Keratinocyte (primary cell): ENCODE data around the gene KXD1. TPM values are rescaled to one million over a fixed set of nuclear protein-coding genes. Genes with fewer than 3 reads are reported as not detected.

Experiments
- DNase-seq: peaks from one replicate; pipeline ENCODE4 v3.0.0-alpha.2; 2011; ENCODE audit warnings: low read depth, missing footprints, low spot score
- FAIRE-seq: peaks from 2 replicates; lab custom pipeline; 2011; peaks lifted over from hg19 to GRCh38; lab: Jason Lieb, UNC
- H2AFZ ChIP-seq: 2 replicates; pipeline ENCODE4 v1.6.0; 2012; ENCODE audit warnings: low read length, control low read depth, inconsistent platforms; ENCODE audit not compliant: control insufficient read depth
- H3K27ac ChIP-seq: 2 replicates; pipeline ENCODE4 v1.5.1; 2011; ENCODE audit warnings: low read length; ENCODE audit not compliant: control insufficient read depth, insufficient read depth
- H3K27me3 ChIP-seq: 3 replicates; pipeline ENCODE4 v1.6.0; 2011; ENCODE audit warnings: low read length; ENCODE audit not compliant: control insufficient read depth, insufficient read depth; ENCODE audit errors: extremely low read depth
- H3K36me3 ChIP-seq, 2 experiments: 2 replicates in 1 of 2; 3 replicates in 1 of 2; pipeline ENCODE4 v1.5.1; 2011; ENCODE audit warnings: low read length in 2 of 2, mild to moderate bottlenecking in 1 of 2; ENCODE audit not compliant: control insufficient read depth in 2 of 2, insufficient read depth in 2 of 2; ENCODE audit errors: extremely low read depth in 1 of 2
- H3K4me1 ChIP-seq: 3 replicates; pipeline ENCODE4 v1.5.1; 2011; ENCODE audit warnings: low read length; ENCODE audit not compliant: control insufficient read depth, insufficient read depth; ENCODE audit errors: extremely low read depth
- H3K4me2 ChIP-seq: 3 replicates; pipeline ENCODE4 v1.6.0; 2011; ENCODE audit warnings: low read depth, low read length; ENCODE audit not compliant: control insufficient read depth, insufficient read depth; ENCODE audit errors: extremely low read depth
- H3K4me3 ChIP-seq, 3 experiments: fragments of 200-600 bp in 1 of 3; sonication (generic) in 1 of 3; 2 replicates in 2 of 3; 3 replicates in 1 of 3; pipeline ENCODE4 v1.5.1; 2011 to 2016; ENCODE audit warnings: low read length in 3 of 3, mild to moderate bottlenecking in 3 of 3, control low read depth in 2 of 3, inconsistent platforms in 1 of 3, low read depth in 1 of 3, mixed read lengths in 1 of 3, mixed run types in 1 of 3, moderate library complexity in 1 of 3; ENCODE audit not compliant: control insufficient read depth in 2 of 3, insufficient read depth in 2 of 3; ENCODE audit errors: extremely low read depth in 1 of 3
- H3K79me2 ChIP-seq: 2 replicates; pipeline ENCODE4 v1.6.0; 2012; ENCODE audit warnings: low read length; ENCODE audit not compliant: control insufficient read depth, insufficient read depth
- H3K9ac ChIP-seq: 3 replicates; pipeline ENCODE4 v1.6.0; 2011; ENCODE audit warnings: low read length; ENCODE audit not compliant: control insufficient read depth, insufficient read depth; ENCODE audit errors: extremely low read depth
- H3K9me1 ChIP-seq: 3 replicates; pipeline ENCODE4 v1.6.0; 2011; ENCODE audit warnings: low read length; ENCODE audit not compliant: control insufficient read depth, insufficient read depth; ENCODE audit errors: extremely low read depth
- H3K9me3 ChIP-seq: 2 replicates; pipeline ENCODE4 v1.5.1; 2012; ENCODE audit warnings: low read depth, low read length; ENCODE audit not compliant: control insufficient read depth
- H4K20me1 ChIP-seq: 3 replicates; pipeline ENCODE4 v1.6.0; 2011; ENCODE audit warnings: low read length; ENCODE audit not compliant: control insufficient read depth, insufficient read depth; ENCODE audit errors: extremely low read depth
- CTCF ChIP-seq, 3 experiments: IDR thresholded peaks in 1 of 3; conservative IDR thresholded peaks in 1 of 3; optimal IDR thresholded peaks in 1 of 3; 2 replicates in 2 of 3; 3 replicates in 1 of 3; pipeline versions ENCODE3 to v1.5.1; 2011; ENCODE audit warnings: low read length in 3 of 3, mild to moderate bottlenecking in 3 of 3, moderate library complexity in 2 of 3, control low read depth in 1 of 3, inconsistent platforms in 1 of 3; ENCODE audit not compliant: insufficient read depth in 2 of 3; ENCODE audit errors: extremely low read depth in 1 of 3
- EZH2 ChIP-seq: IDR thresholded peaks from one replicate; pipeline ENCODE4 v1.6.1; 2012; ENCODE audit warnings: inconsistent platforms, mild to moderate bottlenecking, low read length, moderate library complexity
- dilution Hi-C: fragments of 300-500 bp; cut with MboI; formaldehyde crosslinking; loops from one replicate; pipeline ENCODE4 v1.7.0; 2020; ENCODE audit warnings: low sequenced_read_pairs; ENCODE audit not compliant: extremely low pct_ligation_motif_present
- polyA plus RNA-seq, 5 experiments: library from polyadenylated mRNA; depleted of rRNA in 3 of 5; stranded (reverse) in 3 of 5; stranded (forward) in 1 of 5; unstranded in 1 of 5; fragments of >200 nt; gene quantifications; 1 replicate in 1 of 5; 2 replicates in 3 of 5; 3 replicates in 1 of 5; pipeline versions ENCODE4 v1.2.1 to v1.2.3, GENCODE V29; 2011 to 2012; ENCODE audit warnings: missing spikeins in 2 of 5, low read depth in 1 of 5, low replicate concordance in 1 of 5

The KXD1 gene
- polyA plus RNA-seq, 1 donor (not counting 4 experiments of a cell fraction or from before 2014, with no cell fraction given), result 94.6 TPM

DNA sequence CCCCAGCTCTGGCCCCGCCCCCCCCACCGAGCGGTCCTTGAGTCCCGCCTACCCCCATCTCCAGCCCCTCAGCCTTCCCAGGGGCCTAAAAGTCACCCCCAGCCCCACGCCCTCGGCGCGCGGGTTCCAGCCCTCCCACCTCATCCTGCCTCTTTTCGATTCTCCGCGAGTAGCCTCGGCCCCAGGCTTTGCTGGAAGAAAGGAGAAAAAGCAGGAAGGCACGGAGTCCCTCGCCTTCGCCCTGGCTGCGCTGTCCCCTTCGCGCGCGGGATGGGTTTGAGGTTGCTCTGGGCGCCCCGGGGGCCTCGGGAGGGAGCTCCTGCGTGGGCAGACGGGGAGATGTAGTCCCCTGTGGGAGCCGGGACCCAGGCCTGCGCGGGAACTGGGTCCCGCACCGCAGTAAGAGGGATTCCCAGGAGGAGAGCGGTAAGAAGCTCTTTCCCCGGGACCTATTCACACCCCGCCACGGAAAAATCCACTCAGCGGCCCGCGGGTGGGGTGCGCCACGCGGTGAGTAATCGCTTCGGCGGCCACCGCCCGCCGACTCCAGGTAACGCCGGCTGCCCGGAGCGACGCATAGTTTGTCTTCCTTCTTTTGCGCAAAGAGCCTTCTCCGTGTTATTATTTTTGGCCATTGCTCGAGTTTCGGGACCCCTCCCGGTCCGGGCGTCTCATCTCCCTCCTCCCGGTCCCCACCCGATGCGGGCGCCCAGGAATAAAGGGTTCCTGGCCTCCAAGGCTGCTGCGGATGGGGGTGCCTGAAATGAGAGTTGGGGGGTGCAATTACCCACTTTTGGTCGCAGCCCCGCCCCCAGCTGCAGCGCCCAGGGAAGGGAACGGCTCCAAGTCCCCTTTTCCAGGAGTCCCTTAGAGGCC lies 49.8 kb downstream of the KXD1 start:
- DNase-seq, result no peak
- Histone ChIP-seq H3K79me2 (no peaks in the 10 kb centered on the region), H3K9me1 (no peaks in the 10 kb centered on the region), H3K9me3 (no peaks in the 10 kb centered on the region), H3K27me3 (peaks cover 70% of the 10 kb centered on the region), H2AFZ (no peak overlapping the region), H4K20me1 (no peaks in the 10 kb centered on the region), H3K4me1 (peaks cover 8% of the 10 kb centered on the region), H3K4me3 (peak overlapping the region; percentile 22 to 54 (median 51)), H3K9ac (no peak overlapping the region), H3K36me3 (no peaks in the 10 kb centered on the region), H3K4me2 (peak overlapping the region; percentile 77), H3K27ac (no peak overlapping the region)
- FAIRE-seq, result no peak
- TF ChIP-seq CTCF (optimal IDR thresholded peaks at IDR 0.05 in 1 of 3, IDR thresholded peaks at IDR 0.05 in 1 of 3, conservative IDR thresholded peaks at IDR 0.05 in 1 of 3; ENCODE audit: extremely low read depth in 1 of 3, insufficient read depth in 2 of 3, low read length in 3 of 3) (no peak), EZH2 (peak; percentile 94)
- dilution Hi-C loops, result no loop called here

- Histone ChIP-seq H3K4me3 (no peak overlapping the region), H3K4me1 (peaks cover 8% of the 10 kb centered on the region), H3K4me2 (peak overlapping the region; percentile 77), H3K27ac (no peak overlapping the region), H3K79me2 (no peaks in the 10 kb centered on the region), H3K9ac (no peak overlapping the region), H3K36me3 (no peaks in the 10 kb centered on the region), H3K9me1 (no peaks in the 10 kb centered on the region), H2AFZ (no peak overlapping the region), H4K20me1 (no peaks in the 10 kb centered on the region), H3K9me3 (no peaks in the 10 kb centered on the region), H3K27me3 (peaks cover 78% of the 10 kb centered on the region)
- FAIRE-seq (no peak), DNase-seq (no peak)
- dilution Hi-C loops, result no loop called here
- no peak for TF ChIP-seq CTCF (optimal IDR thresholded peaks at IDR 0.05 in 1 of 3, IDR thresholded peaks at IDR 0.05 in 1 of 3, conservative IDR thresholded peaks at IDR 0.05 in 1 of 3; ENCODE audit: extremely low read depth in 1 of 3, insufficient read depth in 2 of 3, low read length in 3 of 3)
- no peak for TF ChIP-seq EZH2
These were observed 50.6 kb downstream of the KXD1 start for GRCh38 chr19:18608102-18608804.
